Breast epithelium (tissue), 4 donors: Measurements from ENCODE around the gene SAYSD1. TPM values are rescaled to one million over a fixed set of nuclear protein-coding genes. Genes with fewer than 3 reads are reported as not detected.

Experiments
- DNase-seq, 2 donors: peaks; one replicate each; pipeline ENCODE4 v3.0.0-alpha.2; 2019; ENCODE audit warnings: low spot score in 2 of 2
- H3K27ac ChIP-seq, 2 donors: fragments of 200-600 bp; sonication (generic) in 1 of 2; one replicate each; pipeline ENCODE4 v1.5.1; 2016 to 2019; ENCODE audit warnings: mild to moderate bottlenecking in 1 of 2
- H3K27me3 ChIP-seq, 2 donors: fragments of 200-600 bp; sonication (generic) in 1 of 2; one replicate each; pipeline versions ENCODE4 v1.5.1 to v1.6.0; 2017 to 2019; ENCODE audit warnings: control low read depth in 1 of 2, mild to moderate bottlenecking in 1 of 2
- H3K36me3 ChIP-seq: fragments of 200-600 bp; one replicate; pipeline ENCODE4 v1.5.1; 2019
- H3K4me1 ChIP-seq, 2 donors: fragments of 200-600 bp; sonication (generic); one replicate each; pipeline ENCODE4 v1.5.1; 2016 to 2019; ENCODE audit warnings: control low read depth in 1 of 2
- H3K4me3 ChIP-seq, 3 donors: fragments of 200-600 bp; sonication (generic); 1 replicate in 2 of 3; 2 replicates in 1 of 3; pipeline ENCODE4 v1.5.1; 2016 to 2019; ENCODE audit warnings: mild to moderate bottlenecking in 3 of 3, moderate library complexity in 2 of 3
- H3K9me3 ChIP-seq, 2 donors: fragments of 200-600 bp; sonication (generic) in 1 of 2; one replicate each; pipeline ENCODE4 v1.5.1; 2016 to 2019; ENCODE audit warnings: control low read depth in 1 of 2
- CTCF ChIP-seq, 3 donors: fragments of 450-650 bp; IDR thresholded peaks; one replicate each; pipeline ENCODE4 v1.5.1; 2016 to 2017; ENCODE audit warnings: antibody characterized with exemption in 3 of 3, mild to moderate bottlenecking in 3 of 3, moderate library complexity in 3 of 3
- POLR2A ChIP-seq: fragments of 450-650 bp; IDR thresholded peaks from one replicate; pipeline ENCODE4 v1.6.1; 2016; ENCODE audit warnings: antibody characterized with exemption, mild to moderate bottlenecking, moderate library complexity
- POLR2AphosphoS5 ChIP-seq, 3 donors: sonication (generic); formaldehyde crosslinking; IDR thresholded peaks; one replicate each; pipeline ENCODE4 v1.6.1; 2017; ENCODE audit warnings: antibody characterized with exemption in 3 of 3
- intact Hi-C: fragments of 100-400 bp; cut with DNase I; formaldehyde crosslinking; loops from one replicate; pipeline ENCODE4 v1.15.1; 2023; ENCODE audit warnings: low total_unique reads
- total RNA-seq, 3 donors: library from RNA; depleted of rRNA; stranded (reverse); fragments of >200 nt; gene quantifications; one replicate each; pipeline ENCODE4 v1.1.0, GENCODE V29; 2016

SAYSD1 gene
- total RNA-seq, 3 donors from 2014 or later: 21.3 to 35.3 (median 21.8) TPM

GRCh38 chr6:39076623-39077535 is 38.1 kb downstream of the SAYSD1 start:
- H3K27ac ChIP-seq: no peak overlapping the region
- H3K4me1 ChIP-seq: no peaks in the 10 kb centered on the region
- DNase-seq: no peak
- no peaks in the 10 kb centered on the region for H3K27me3 ChIP-seq
- no peaks in the 10 kb centered on the region for H3K36me3 ChIP-seq
- no peaks in the 10 kb centered on the region for H3K9me3 ChIP-seq
- no peak overlapping the region for H3K4me3 ChIP-seq
- intact Hi-C loops: no loop called here
- TF ChIP-seq CTCF (IDR thresholded peaks at IDR 0.05) (no peak), POLR2A (no peak), POLR2AphosphoS5 (IDR thresholded peaks at IDR 0.05) (no peak)

- Histone ChIP-seq H3K4me3 (no peak overlapping the region), H3K36me3 (no peaks in the 10 kb centered on the region), H3K27me3 (no peaks in the 10 kb centered on the region), H3K4me1 (no peaks in the 10 kb centered on the region), H3K9me3 (no peaks in the 10 kb centered on the region), H3K27ac (no peak overlapping the region)
- TF ChIP-seq CTCF (IDR thresholded peaks at IDR 0.05) (no peak), POLR2AphosphoS5 (IDR thresholded peaks at IDR 0.05) (no peak), POLR2A (no peak)
- no peak for DNase-seq
- intact Hi-C loops: no loop called here
Observed at GRCh38 chr6:39075807-39076622, 39.0 kb downstream of the SAYSD1 start.

- DNase-seq: no peak
- Histone ChIP-seq H3K27me3 (no peaks in the 10 kb centered on the region), H3K4me1 (no peaks in the 10 kb centered on the region), H3K4me3 (no peak overlapping the region), H3K36me3 (no peaks in the 10 kb centered on the region), H3K9me3 (no peaks in the 10 kb centered on the region), H3K27ac (no peak overlapping the region)
- TF ChIP-seq POLR2A (no peak), CTCF (IDR thresholded peaks at IDR 0.05) (no peak), POLR2AphosphoS5 (IDR thresholded peaks at IDR 0.05) (no peak)
- intact Hi-C loops: no loop called here
Observed at GRCh38 chr6:39075010-39075686, 39.8 kb downstream of the SAYSD1 start.

- H3K4me3 ChIP-seq: no peak overlapping the region
- H3K9me3 ChIP-seq: peaks cover 0 to 3% of the 10 kb centered on the region in 2 donors
- H3K36me3 ChIP-seq: no peaks in the 10 kb centered on the region
- H3K27me3 ChIP-seq: no peaks in the 10 kb centered on the region
- TF ChIP-seq POLR2AphosphoS5 (IDR thresholded peaks at IDR 0.05) (no peak), POLR2A (no peak), CTCF (IDR thresholded peaks at IDR 0.05) (no peak)
- no peak overlapping the region for H3K27ac ChIP-seq
- no peaks in the 10 kb centered on the region for H3K4me1 ChIP-seq
- no peak for DNase-seq
- intact Hi-C loops: no loop called here
Observed at GRCh38 chr6:39074486-39074885, 40.5 kb downstream of the SAYSD1 start.
